CD14-positive monocyte (primary cell): ENCODE results near the gene CENPT. TPM values are rescaled to one million over a fixed set of nuclear protein-coding genes. Genes with fewer than 3 reads are reported as not detected.

Experiments used
- DNase-seq, 3 donors: peaks; one replicate each; pipeline ENCODE4 v3.0.0-alpha.2; 2011 to 2022
- H2AFZ ChIP-seq: 2 replicates; pipeline ENCODE4 v1.6.0; 2012; ENCODE audit warnings: mild to moderate bottlenecking, low read depth, low read length, inconsistent platforms; ENCODE audit not compliant: insufficient read depth, poor library complexity, severe bottlenecking
- H3K27ac ChIP-seq, 2 donors: 1 replicate in 1 of 2; 2 replicates in 1 of 2; pipeline ENCODE4 v1.5.1; 2012 to 2013; ENCODE audit warnings: low read length in 2 of 2, control low read depth in 1 of 2, inconsistent platforms in 1 of 2, low read depth in 1 of 2, mild to moderate bottlenecking in 1 of 2
- H3K27me3 ChIP-seq, 2 donors: one replicate each; pipeline versions ENCODE4 v1.6.0 to v1.6.1; 2011 to 2013; ENCODE audit warnings: low read length in 2 of 2; ENCODE audit not compliant: control insufficient read depth in 2 of 2, insufficient read depth in 2 of 2
- H3K36me3 ChIP-seq, 2 donors: replicated peaks in 1 of 2; 1 replicate in 1 of 2; 2 replicates in 1 of 2; pipeline versions ENCODE4 v1.5.1 to v1.6.1; 2012 to 2013; ENCODE audit warnings: low read length in 2 of 2, control low read depth in 1 of 2, inconsistent platforms in 1 of 2, mild to moderate bottlenecking in 1 of 2; ENCODE audit not compliant: insufficient read depth in 2 of 2, control insufficient read depth in 1 of 2
- H3K4me1 ChIP-seq, 2 donors: 1 replicate in 1 of 2; 2 replicates in 1 of 2; pipeline versions ENCODE4 v1.5.1 to v1.6.1; 2012 to 2013; ENCODE audit warnings: low read length in 2 of 2, control low read depth in 1 of 2, inconsistent platforms in 1 of 2, mild to moderate bottlenecking in 1 of 2, moderate library complexity in 1 of 2; ENCODE audit not compliant: insufficient read depth in 2 of 2, control insufficient read depth in 1 of 2
- H3K4me2 ChIP-seq: replicated peaks from 2 replicates; pipeline ENCODE3; 2012; ENCODE audit warnings: low read length, moderate library complexity, mild to moderate bottlenecking; ENCODE audit not compliant: poor library complexity, severe bottlenecking; ENCODE audit errors: extremely low read depth
- H3K4me3 ChIP-seq, 3 experiments: fragments of 200-600 bp in 1 of 3; sonication (generic) in 1 of 3; replicated peaks in 1 of 3; 1 replicate in 2 of 3; 2 replicates in 1 of 3; pipeline ENCODE4 v1.5.1; 2011 to 2013; ENCODE audit warnings: low read length in 3 of 3, mild to moderate bottlenecking in 3 of 3, control low read depth in 2 of 3, low read depth in 2 of 3, inconsistent platforms in 1 of 3, moderate library complexity in 1 of 3
- H3K79me2 ChIP-seq: 2 replicates; pipeline ENCODE4 v1.6.0; 2012; ENCODE audit warnings: mild to moderate bottlenecking, control low read depth, inconsistent platforms, low read length, moderate library complexity; ENCODE audit not compliant: insufficient read depth
- H3K9ac ChIP-seq: 2 replicates; pipeline ENCODE4 v1.6.0; 2017; ENCODE audit warnings: low read length, mild to moderate bottlenecking; ENCODE audit not compliant: insufficient read depth, poor library complexity, severe bottlenecking
- H3K9me3 ChIP-seq, 2 donors: replicated peaks in 1 of 2; 1 replicate in 1 of 2; 2 replicates in 1 of 2; pipeline versions ENCODE4 v1.5.1 to v1.6.1; 2012 to 2013; ENCODE audit warnings: low read length in 2 of 2, control low read depth in 1 of 2; ENCODE audit not compliant: control insufficient read depth in 1 of 2, insufficient read depth in 1 of 2
- H4K20me1 ChIP-seq: 2 replicates; pipeline ENCODE4 v1.6.0; 2012; ENCODE audit warnings: mild to moderate bottlenecking, low read length, control low read depth, moderate library complexity; ENCODE audit not compliant: insufficient read depth
- H3K27ac Mint-ChIP-seq, 7 donors: one replicate each; pipeline ENCODE4 v1.8.0; 2020; ENCODE audit warnings: mild to moderate bottlenecking in 7 of 7, mixed read lengths in 7 of 7, moderate library complexity in 6 of 7, inconsistent platforms in 2 of 7
- H3K27me3 Mint-ChIP-seq, 3 donors: one replicate each; pipeline ENCODE4 v1.8.0; 2021 to 2022; ENCODE audit warnings: low read depth in 3 of 3, mild to moderate bottlenecking in 3 of 3, mixed read lengths in 3 of 3, moderate library complexity in 3 of 3, inconsistent platforms in 1 of 3
- H3K36me3 Mint-ChIP-seq, 2 donors: one replicate each; pipeline ENCODE4 v1.8.0; 2020; ENCODE audit warnings: mixed read lengths in 2 of 2, inconsistent platforms in 1 of 2, mild to moderate bottlenecking in 1 of 2
- H3K4me1 Mint-ChIP-seq: one replicate; pipeline ENCODE4 v1.8.0; 2020; ENCODE audit warnings: mild to moderate bottlenecking, mixed read lengths
- H3K4me3 Mint-ChIP-seq, 2 donors: one replicate each; pipeline ENCODE4 v1.8.0; 2020; ENCODE audit warnings: mild to moderate bottlenecking in 2 of 2, mixed read lengths in 2 of 2, moderate library complexity in 1 of 2
- H3K9me3 Mint-ChIP-seq, 7 donors: one replicate each; pipeline ENCODE4 v1.8.0; 2020 to 2022; ENCODE audit warnings: mixed read lengths in 7 of 7, mild to moderate bottlenecking in 6 of 7, moderate library complexity in 6 of 7, inconsistent platforms in 2 of 7
- WGBS: methylation state at CpG from one replicate; pipeline ENCODE4 v1.1.5; 2013; ENCODE audit warnings: missing lambda C conversion rate; ENCODE audit not compliant: insufficient coverage; 5-methylcytosine and 5-hydroxymethylcytosine counted together
- intact Hi-C, 2 donors: fragments of 100-400 bp; cut with micrococcal nuclease; formaldehyde crosslinking; loops; one replicate each; pipeline versions ENCODE4 v1.15.0 to v1.15.1; 2023
- polyA plus RNA-seq, 3 donors: library from polyadenylated mRNA; depleted of rRNA in 1 of 3; unstranded in 2 of 3; stranded (reverse) in 1 of 3; fragments of 300-500 nt in 2 of 3; fragments of >200 nt in 1 of 3; fragmentation: Illumina TruSeq in 2 of 3; gene quantifications; 1 replicate in 2 of 3; 2 replicates in 1 of 3; pipeline ENCODE4 v1.2.3, GENCODE V29; 2012 to 2021
- TF ChIP-seq, protein P1 (sequence below): fragments of 200-600 bp; IDR thresholded peaks from one replicate; pipeline ENCODE4 v1.8.0; 2022; ENCODE audit warnings: antibody characterized with exemption, mild to moderate bottlenecking

Gene CENPT
- polyA plus RNA-seq, 3 donors, result 8.3 to 120 (median 12.4) TPM

DNA sequence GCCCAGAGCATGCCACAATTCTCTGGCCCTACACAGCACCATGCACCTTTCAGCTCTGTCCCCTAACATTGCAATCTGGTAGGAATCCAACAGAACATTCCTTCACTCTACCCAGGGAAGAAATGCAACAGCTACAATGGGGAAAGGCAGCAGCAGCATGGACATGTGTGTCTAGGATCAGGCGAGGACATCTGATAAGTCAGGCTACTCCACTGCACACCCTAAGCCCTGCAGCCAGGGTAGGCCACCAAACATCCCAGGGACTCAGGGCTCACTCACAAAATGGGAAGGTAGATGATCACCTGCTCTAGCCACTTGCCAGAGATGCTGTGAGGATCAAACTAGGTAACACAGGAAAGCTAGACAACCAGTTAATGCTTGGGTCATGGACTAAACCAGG is 46.3 kb downstream of the CENPT start:
- no peak overlapping the region for H3K4me2 ChIP-seq
- H3K4me3 ChIP-seq, result no peak overlapping the region
- H4K20me1 ChIP-seq, result peaks cover 51% of the 10 kb centered on the region
- peaks cover 31 to 64% of the 10 kb centered on the region in 2 donors for H3K36me3 ChIP-seq
- Mint-ChIP-seq H3K27me3 (no peaks in the 10 kb centered on the region), H3K27ac (no peak overlapping the region), H3K9me3 (peaks cover 0 to 1% (median 0%) of the 10 kb centered on the region in 7 donors), H3K4me3 (no peak overlapping the region), H3K36me3 (peaks cover 47 to 73% of the 10 kb centered on the region in 2 donors), H3K4me1 (peaks cover 38% of the 10 kb centered on the region)
- peaks cover 20 to 28% of the 10 kb centered on the region in 2 donors for H3K4me1 ChIP-seq
- no CpG with 5 or more reads among the region's 1 CpG for WGBS
- H3K27ac ChIP-seq, result peak overlapping the region in 1 of 2 donors; percentile 4
- no peak overlapping the region for H3K9ac ChIP-seq
- peaks cover 68% of the 10 kb centered on the region for H3K79me2 ChIP-seq
- no peaks in the 10 kb centered on the region for H3K9me3 ChIP-seq
- TF ChIP-seq, protein P1, sequence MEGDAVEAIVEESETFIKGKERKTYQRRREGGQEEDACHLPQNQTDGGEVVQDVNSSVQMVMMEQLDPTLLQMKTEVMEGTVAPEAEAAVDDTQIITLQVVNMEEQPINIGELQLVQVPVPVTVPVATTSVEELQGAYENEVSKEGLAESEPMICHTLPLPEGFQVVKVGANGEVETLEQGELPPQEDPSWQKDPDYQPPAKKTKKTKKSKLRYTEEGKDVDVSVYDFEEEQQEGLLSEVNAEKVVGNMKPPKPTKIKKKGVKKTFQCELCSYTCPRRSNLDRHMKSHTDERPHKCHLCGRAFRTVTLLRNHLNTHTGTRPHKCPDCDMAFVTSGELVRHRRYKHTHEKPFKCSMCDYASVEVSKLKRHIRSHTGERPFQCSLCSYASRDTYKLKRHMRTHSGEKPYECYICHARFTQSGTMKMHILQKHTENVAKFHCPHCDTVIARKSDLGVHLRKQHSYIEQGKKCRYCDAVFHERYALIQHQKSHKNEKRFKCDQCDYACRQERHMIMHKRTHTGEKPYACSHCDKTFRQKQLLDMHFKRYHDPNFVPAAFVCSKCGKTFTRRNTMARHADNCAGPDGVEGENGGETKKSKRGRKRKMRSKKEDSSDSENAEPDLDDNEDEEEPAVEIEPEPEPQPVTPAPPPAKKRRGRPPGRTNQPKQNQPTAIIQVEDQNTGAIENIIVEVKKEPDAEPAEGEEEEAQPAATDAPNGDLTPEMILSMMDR, result no peak
- DNase-seq, result no peak
- no peak overlapping the region for H2AFZ ChIP-seq
- H3K27me3 ChIP-seq, result no peaks in the 10 kb centered on the region
- intact Hi-C loops, result loop anchor here in 1 of 2 donors (10.0 kb wide), 1 partner anchor 136 kb away; the partner anchor contains the start of genes ACD, C16orf86, ENKD1 and PARD6A

DNA sequence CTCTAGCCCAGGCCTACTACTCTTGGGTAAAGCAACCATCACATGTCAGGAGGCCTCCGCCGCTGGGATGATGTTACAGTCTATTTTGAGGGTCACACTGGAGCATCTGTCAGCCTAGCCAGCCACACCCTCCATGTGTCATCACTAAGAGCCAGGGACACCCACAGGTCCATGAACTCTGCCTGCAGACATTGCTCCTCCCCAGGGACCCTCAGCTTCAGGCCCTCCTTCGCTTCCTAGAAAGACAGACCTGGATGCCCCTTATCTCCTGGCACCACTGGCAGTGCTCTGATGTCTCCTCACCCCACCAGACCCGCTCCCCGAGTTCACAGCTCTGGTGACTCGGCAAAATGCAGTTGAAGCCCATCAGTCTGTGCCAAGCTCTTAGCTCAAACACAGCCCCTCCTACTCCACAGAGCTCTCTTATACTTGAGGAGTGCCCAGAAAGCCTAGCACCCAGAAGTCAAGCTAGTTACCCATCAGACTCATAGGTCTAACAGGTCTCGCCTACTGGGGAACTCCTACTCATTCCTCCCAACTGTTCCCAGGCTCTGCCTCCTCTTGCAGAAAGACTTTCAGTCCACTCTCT is 47.1 kb downstream of the CENPT start:
- H3K27me3 Mint-ChIP-seq, result no peaks in the 10 kb centered on the region
- Histone ChIP-seq H2AFZ (no peak overlapping the region), H3K79me2 (peaks cover 62% of the 10 kb centered on the region), H3K4me1 (peaks cover 14 to 20% of the 10 kb centered on the region in 2 donors), H3K4me3 (no peak overlapping the region), H3K27me3 (no peaks in the 10 kb centered on the region), H3K27ac (peak overlapping the region in 1 of 2 donors; percentile 18), H4K20me1 (peaks cover 51% of the 10 kb centered on the region), H3K9ac (no peak overlapping the region), H3K36me3 (peaks cover 31 to 64% of the 10 kb centered on the region in 2 donors), H3K4me2 (no peak overlapping the region), H3K9me3 (no peaks in the 10 kb centered on the region)
- peaks cover 47 to 75% of the 10 kb centered on the region in 2 donors for H3K36me3 Mint-ChIP-seq
- H3K9me3 Mint-ChIP-seq, result peaks cover 0 to 1% (median 0%) of the 10 kb centered on the region in 7 donors
- H3K27ac Mint-ChIP-seq, result peak overlapping the region in 4 of 7 donors; percentile 9 to 67 (median 26)
- intact Hi-C loops, result loop anchor here in 1 of 2 donors (10.0 kb wide), 1 partner anchor 136 kb away; the partner anchor contains the start of genes ACD, C16orf86, ENKD1 and PARD6A
- peaks cover 33% of the 10 kb centered on the region for H3K4me1 Mint-ChIP-seq
- 74% methylated on average over 7 of the region's 7 CpGs for WGBS
- TF ChIP-seq, protein P1, result no peak
- H3K4me3 Mint-ChIP-seq, result no peak overlapping the region
- DNase-seq, result no peak
